ENCODE results near the gene CEP170B.

DNA sequence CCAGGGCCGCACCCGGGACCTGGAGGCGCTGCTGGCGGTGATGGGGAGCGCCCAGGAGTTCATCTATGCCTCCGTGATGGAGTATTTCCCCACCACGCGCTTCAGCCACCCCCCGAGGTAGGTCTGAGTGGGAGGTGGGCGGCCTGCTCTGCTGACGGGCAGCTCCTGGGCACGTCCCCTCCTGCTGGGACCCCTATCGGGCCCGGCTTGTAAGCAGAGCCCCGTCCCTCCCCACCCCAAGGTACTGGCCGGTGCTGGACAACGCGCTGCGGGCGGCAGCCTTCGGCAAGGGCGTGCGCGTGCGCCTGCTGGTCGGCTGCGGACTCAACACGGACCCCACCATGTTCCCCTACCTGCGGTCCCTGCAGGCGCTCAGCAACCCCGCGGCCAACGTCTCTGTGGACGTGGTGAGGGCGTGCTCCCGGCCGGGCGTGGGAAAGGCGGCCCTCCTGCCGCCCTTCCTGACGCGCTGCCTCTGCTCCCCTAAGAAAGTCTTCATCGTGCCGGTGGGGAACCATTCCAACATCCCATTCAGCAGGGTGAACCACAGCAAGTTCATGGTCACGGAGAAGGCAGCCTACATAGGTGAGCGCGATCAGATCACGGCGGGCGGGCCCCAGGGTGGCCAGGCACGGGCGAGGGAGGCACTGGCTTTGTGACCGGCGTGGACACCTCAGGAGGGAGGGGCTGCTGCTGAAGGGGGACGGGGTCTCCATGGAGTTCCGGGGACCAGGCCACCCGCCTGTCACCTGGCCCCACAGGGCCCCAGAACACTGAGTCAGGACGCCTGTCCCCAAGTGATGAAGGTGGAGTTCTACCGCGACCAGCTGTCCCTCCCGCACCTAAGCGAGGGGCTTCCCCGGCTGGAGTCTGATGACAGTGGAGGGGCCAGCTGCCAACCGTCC is 67.0 kb downstream of the CEP170B start:
- TF ChIP-seq EZH2 (IDR thresholded peaks at IDR 0.05) (no peak), POLR2AphosphoS5 (IDR thresholded peaks at IDR 0.05; ENCODE audit: borderline replicate concordance, low read depth, low read length) (no peak)
